Hindlimb muscle (tissue), 1 donor: Measurements from ENCODE around the gene KCNS1. TPM values are rescaled to one million over a fixed set of nuclear protein-coding genes. Genes with fewer than 3 reads are reported as not detected.
"Not testable (repeated sequence)": the region's sequence is repeated elsewhere in the genome, so short reads cannot be mapped to it uniquely, and the experiment has no call there.

Experiments used
- DNase-seq: peaks from one replicate; pipeline ENCODE4 v3.0.0-alpha.2; 2013
- polyA plus RNA-seq: library from polyadenylated mRNA; unstranded; fragments of 120-200 nt; gene quantifications from one replicate; pipeline ENCODE4 v1.2.1, GENCODE V29; 2013; ENCODE audit not compliant: insufficient read length

The KCNS1 gene
- polyA plus RNA-seq, result 0.04 TPM

- no peak for DNase-seq
Observed at GRCh38 chr20:45100563-45101245, at the start of gene KCNS1. Gene KCNS1 (minus strand): TSS chr20:45101127. CDS start chr20:45099236, 1,891 bp downstream.

- no peak for DNase-seq
Observed at GRCh38 chr20:45149062-45149461, 48.1 kb upstream of the KCNS1 start.

GRCh38 chr20:45140836-45141235, 39.9 kb upstream of the KCNS1 start:
- DNase-seq, result no peak

GRCh38 chr20:45139733-45140375, 38.9 kb upstream of the KCNS1 start:
- not testable (repeated sequence) for DNase-seq

GRCh38 chr20:45138561-45139300, 37.8 kb upstream of the KCNS1 start:
- no peak for DNase-seq

- DNase-seq, result no peak
Observed at GRCh38 chr20:45136911-45137310, 36.0 kb upstream of the KCNS1 start.

- DNase-seq, result no peak
Observed at GRCh38 chr20:45128099-45128498, 27.2 kb upstream of the KCNS1 start.

GRCh38 chr20:45124365-45124764, 23.4 kb upstream of the KCNS1 start, which contains the start of gene WFDC12:
Gene WFDC12 (minus strand): TSS chr20:45124465. CDS start chr20:45124447, 18 bp downstream.
- no peak for DNase-seq

GRCh38 chr20:45121388-45121787, 20.5 kb upstream of the KCNS1 start:
- DNase-seq, result no peak

- DNase-seq, result no peak
Observed at GRCh38 chr20:45119556-45120266, 18.8 kb upstream of the KCNS1 start.

GRCh38 chr20:45118028-45118427, 17.1 kb upstream of the KCNS1 start:
- no peak for DNase-seq

- DNase-seq, result no peak
Observed at GRCh38 chr20:45117581-45117980, 16.7 kb upstream of the KCNS1 start.

GRCh38 chr20:45115829-45116228, 14.9 kb upstream of the KCNS1 start:
- no peak for DNase-seq

- no peak for DNase-seq
Observed at GRCh38 chr20:45115386-45115774, 14.5 kb upstream of the KCNS1 start.

GRCh38 chr20:45114465-45115385, 13.8 kb upstream of the KCNS1 start, which contains the start of gene WFDC5:
Gene WFDC5 (minus strand): TSS chr20:45115174. CDS start chr20:45115083, 91 bp downstream.
- DNase-seq, result no peak

- no peak for DNase-seq
Observed at GRCh38 chr20:45113865-45114264, 12.9 kb upstream of the KCNS1 start.

GRCh38 chr20:45112754-45113153, 11.8 kb upstream of the KCNS1 start:
- no peak for DNase-seq

GRCh38 chr20:45111799-45112471, 11.0 kb upstream of the KCNS1 start:
- no peak for DNase-seq

GRCh38 chr20:45111285-45111684, 10.4 kb upstream of the KCNS1 start:
- no peak for DNase-seq

GRCh38 chr20:45110301-45110700, 9.4 kb upstream of the KCNS1 start:
- no peak for DNase-seq

GRCh38 chr20:45109634-45110033, 8.7 kb upstream of the KCNS1 start:
- no peak for DNase-seq
